ENCODE results near the gene PIKFYVE. TPM values are rescaled to one million over a fixed set of nuclear protein-coding genes. Genes with fewer than 3 reads are reported as not detected.

The PIKFYVE gene
- polyA plus RNA-seq, 1 donor (not counting 4 experiments of a cell fraction or from before 2014, with no cell fraction given) = 18.4 TPM

GRCh38 chr2:208361077-208361441 is 95.0 kb downstream of the PIKFYVE start:
- Histone ChIP-seq H3K4me1 (ENCODE audit: control insufficient read depth, extremely low read depth, insufficient read depth, low read length) (peaks cover 4% of the 10 kb centered on the region), H3K9me3 (ENCODE audit: control insufficient read depth, low read depth, low read length) (no peaks in the 10 kb centered on the region), H3K79me2 (ENCODE audit: control insufficient read depth, insufficient read depth, low read length) (no peaks in the 10 kb centered on the region), H3K27me3 (ENCODE audit: control insufficient read depth, extremely low read depth, insufficient read depth, low read length) (no peaks in the 10 kb centered on the region), H2AFZ (ENCODE audit: control insufficient read depth, low read length) (no peak overlapping the region), H4K20me1 (ENCODE audit: control insufficient read depth, extremely low read depth, insufficient read depth, low read length) (no peaks in the 10 kb centered on the region), H3K4me3 (ENCODE audit: control insufficient read depth in 2 of 3, extremely low read depth in 1 of 3, insufficient read depth in 2 of 3, low read depth in 1 of 3, low read length in 3 of 3) (no peak overlapping the region), H3K36me3 (ENCODE audit: control insufficient read depth in 2 of 2, extremely low read depth in 1 of 2, insufficient read depth in 2 of 2, low read length in 2 of 2) (peaks cover 0 to 5% of the 10 kb centered on the region in 2 experiments), H3K9me1 (ENCODE audit: control insufficient read depth, extremely low read depth, insufficient read depth, low read length) (no peaks in the 10 kb centered on the region), H3K4me2 (ENCODE audit: control insufficient read depth, extremely low read depth, insufficient read depth, low read depth, low read length) (no peak overlapping the region), H3K9ac (ENCODE audit: control insufficient read depth, extremely low read depth, insufficient read depth, low read length) (no peak overlapping the region), H3K27ac (ENCODE audit: control insufficient read depth, insufficient read depth, low read length) (no peak overlapping the region)
- TF ChIP-seq CTCF (optimal IDR thresholded peaks at IDR 0.05 in 1 of 3, IDR thresholded peaks at IDR 0.05 in 1 of 3, conservative IDR thresholded peaks at IDR 0.05 in 1 of 3; ENCODE audit: extremely low read depth in 1 of 3, insufficient read depth in 2 of 3, low read length in 3 of 3) = no peak
- no peak for TF ChIP-seq EZH2 (IDR thresholded peaks at IDR 0.05; ENCODE audit: low read length)
- dilution Hi-C loops (cut with MboI; ENCODE audit: extremely low pct_ligation_motif_present, low sequenced_read_pairs) = no loop called here
- DNase-seq (ENCODE audit: low read depth, low spot score) (no peak), FAIRE-seq (no peak)

GRCh38 chr2:208363485-208363884 is 97.4 kb downstream of the PIKFYVE start:
- no peak for TF ChIP-seq CTCF (optimal IDR thresholded peaks at IDR 0.05 in 1 of 3, IDR thresholded peaks at IDR 0.05 in 1 of 3, conservative IDR thresholded peaks at IDR 0.05 in 1 of 3; ENCODE audit: extremely low read depth in 1 of 3, insufficient read depth in 2 of 3, low read length in 3 of 3)
- TF ChIP-seq EZH2 (IDR thresholded peaks at IDR 0.05; ENCODE audit: low read length) = no peak
- no peak overlapping the region for H3K4me3 ChIP-seq (ENCODE audit: control insufficient read depth in 2 of 3, extremely low read depth in 1 of 3, insufficient read depth in 2 of 3, low read depth in 1 of 3, low read length in 3 of 3)
- H3K79me2 ChIP-seq (ENCODE audit: control insufficient read depth, insufficient read depth, low read length) = no peaks in the 10 kb centered on the region
- DNase-seq (ENCODE audit: low read depth, low spot score) (no peak), FAIRE-seq (peak; percentile 32)
- dilution Hi-C loops (cut with MboI; ENCODE audit: extremely low pct_ligation_motif_present, low sequenced_read_pairs) = no loop called here
- H3K4me2 ChIP-seq (ENCODE audit: control insufficient read depth, extremely low read depth, insufficient read depth, low read depth, low read length) = no peak overlapping the region
- H2AFZ ChIP-seq (ENCODE audit: control insufficient read depth, low read length) = no peak overlapping the region
- H3K27me3 ChIP-seq (ENCODE audit: control insufficient read depth, extremely low read depth, insufficient read depth, low read length) = no peaks in the 10 kb centered on the region
- H3K9me1 ChIP-seq (ENCODE audit: control insufficient read depth, extremely low read depth, insufficient read depth, low read length) = no peaks in the 10 kb centered on the region
- no peaks in the 10 kb centered on the region for H3K9me3 ChIP-seq (ENCODE audit: control insufficient read depth, low read depth, low read length)
- H3K36me3 ChIP-seq (ENCODE audit: control insufficient read depth in 2 of 2, extremely low read depth in 1 of 2, insufficient read depth in 2 of 2, low read length in 2 of 2) = peaks cover 0 to 5% of the 10 kb centered on the region in 2 experiments
- no peak overlapping the region for H3K9ac ChIP-seq (ENCODE audit: control insufficient read depth, extremely low read depth, insufficient read depth, low read length)
- H3K27ac ChIP-seq (ENCODE audit: control insufficient read depth, insufficient read depth, low read length) = no peak overlapping the region
- peaks cover 4% of the 10 kb centered on the region for H3K4me1 ChIP-seq (ENCODE audit: control insufficient read depth, extremely low read depth, insufficient read depth, low read length)
- H4K20me1 ChIP-seq (ENCODE audit: control insufficient read depth, extremely low read depth, insufficient read depth, low read length) = no peaks in the 10 kb centered on the region
